CD4-positive, alpha-beta T cell treated with Interferon alpha-2 for 1 hour (primary cell): ENCODE measurements around the gene DOP1B.
"Not testable (repeated sequence)": the region's sequence is repeated elsewhere in the genome, so short reads cannot be mapped to it uniquely, and the experiment has no call there.

Experiments used
- DNase-seq, 2 donors: peaks; one replicate each; pipeline ENCODE4 v3.0.0-alpha.2; 2020 to 2022

The DOP1B gene

GRCh38 chr21:36175771-36176565, 19.3 kb downstream of the DOP1B start:
- DNase-seq: peak in 1 of 2 donors; percentile 17

DNA sequence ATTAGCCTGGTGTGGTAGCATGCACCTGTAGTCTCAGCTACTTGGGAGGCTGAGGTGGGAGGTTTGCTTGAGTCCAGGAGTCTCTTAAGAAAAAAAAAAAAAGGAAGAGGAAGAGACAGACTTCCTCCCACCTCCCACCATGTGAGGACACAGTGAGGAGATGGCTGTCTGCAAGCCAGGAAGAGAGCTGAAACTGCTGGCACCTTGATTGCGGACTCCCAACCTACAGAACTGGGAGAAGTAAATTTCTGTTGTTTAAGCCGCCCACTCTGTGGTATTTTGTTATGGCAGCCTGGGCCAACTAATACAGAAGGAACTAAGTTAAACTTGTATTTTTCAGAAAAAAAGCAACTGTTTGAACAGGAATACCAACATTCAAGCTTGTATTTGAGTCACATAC, 21.7 kb downstream of the DOP1B start:
- no peak for DNase-seq

- no peak for DNase-seq
These were observed 22.5 kb downstream of the DOP1B start for GRCh38 chr21:36179145-36179544.

GRCh38 chr21:36180963-36181362, 24.3 kb downstream of the DOP1B start:
- DNase-seq: no peak

DNA sequence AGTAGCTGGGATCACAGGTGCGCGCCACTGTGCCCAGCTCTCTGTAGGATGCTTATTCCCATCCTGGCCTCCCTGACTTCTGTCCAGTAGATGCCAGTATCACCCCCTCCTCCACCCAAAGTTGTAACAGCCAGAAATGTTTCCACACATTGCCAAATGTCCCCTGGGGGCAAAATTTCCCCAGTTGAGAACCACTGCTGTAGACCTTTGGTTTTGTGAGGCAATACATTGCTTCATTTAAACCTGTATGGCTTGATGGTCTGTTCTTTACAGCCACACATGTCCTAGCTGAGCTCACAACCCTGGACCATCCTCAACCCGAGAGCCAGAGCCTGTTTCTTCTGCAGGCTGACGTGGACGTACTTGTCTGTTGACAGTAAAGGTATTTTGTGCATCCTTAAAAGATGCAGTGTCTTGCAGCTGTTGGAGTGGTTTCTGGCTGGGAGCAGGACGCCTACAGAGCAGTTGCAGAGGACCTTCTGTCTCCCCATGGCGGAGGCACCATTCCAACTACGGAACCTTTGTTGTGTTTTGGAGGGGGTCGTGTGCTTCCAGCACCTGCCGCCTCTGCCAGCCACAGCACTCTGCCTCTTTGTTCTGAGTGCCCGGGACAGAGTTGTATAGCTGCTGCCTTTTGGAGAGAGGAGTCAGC, 26.6 kb downstream of the DOP1B start:
- no peak for DNase-seq

GRCh38 chr21:36184545-36184944, 27.9 kb downstream of the DOP1B start:
- no peak for DNase-seq

DNA sequence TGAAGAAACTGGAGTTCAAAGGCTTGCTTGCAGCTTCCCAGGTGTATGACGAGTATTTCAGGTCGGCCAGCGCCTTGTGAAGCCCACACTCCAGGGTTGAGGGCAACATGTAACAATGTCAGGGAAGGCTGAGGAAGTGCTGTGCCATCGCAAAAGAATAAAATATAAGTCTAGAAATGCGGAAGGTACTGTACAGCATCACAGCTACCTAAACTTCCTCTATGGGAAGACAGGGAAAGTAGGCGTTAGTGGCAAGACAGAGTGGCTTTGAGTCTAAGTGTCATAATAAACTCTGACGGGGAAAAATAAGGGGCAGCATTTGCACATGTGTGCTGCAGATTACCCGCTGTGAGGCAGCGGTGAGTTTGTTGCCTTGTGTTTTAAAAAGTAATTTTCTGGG, 28.9 kb downstream of the DOP1B start:
- no peak for DNase-seq

DNA sequence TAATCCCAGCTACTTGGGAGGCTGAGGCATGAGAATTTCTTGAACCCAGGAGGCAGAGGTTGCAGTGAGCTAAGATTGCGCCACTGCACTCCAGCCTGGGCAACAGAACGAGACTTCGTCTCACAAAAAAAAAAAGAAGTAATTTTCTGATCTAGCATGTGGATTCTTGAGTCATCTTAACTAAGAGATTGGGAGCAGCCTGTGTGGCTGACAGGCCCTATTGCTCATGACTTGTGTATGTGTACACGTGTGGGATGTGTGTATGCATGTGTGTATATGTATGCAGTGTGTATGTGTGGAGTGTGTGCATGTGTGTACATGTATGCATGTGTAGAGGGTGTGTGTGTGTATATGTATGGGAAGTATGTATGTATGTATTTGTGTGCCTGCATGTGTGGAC, 29.5 kb downstream of the DOP1B start:
- no peak for DNase-seq

DNA sequence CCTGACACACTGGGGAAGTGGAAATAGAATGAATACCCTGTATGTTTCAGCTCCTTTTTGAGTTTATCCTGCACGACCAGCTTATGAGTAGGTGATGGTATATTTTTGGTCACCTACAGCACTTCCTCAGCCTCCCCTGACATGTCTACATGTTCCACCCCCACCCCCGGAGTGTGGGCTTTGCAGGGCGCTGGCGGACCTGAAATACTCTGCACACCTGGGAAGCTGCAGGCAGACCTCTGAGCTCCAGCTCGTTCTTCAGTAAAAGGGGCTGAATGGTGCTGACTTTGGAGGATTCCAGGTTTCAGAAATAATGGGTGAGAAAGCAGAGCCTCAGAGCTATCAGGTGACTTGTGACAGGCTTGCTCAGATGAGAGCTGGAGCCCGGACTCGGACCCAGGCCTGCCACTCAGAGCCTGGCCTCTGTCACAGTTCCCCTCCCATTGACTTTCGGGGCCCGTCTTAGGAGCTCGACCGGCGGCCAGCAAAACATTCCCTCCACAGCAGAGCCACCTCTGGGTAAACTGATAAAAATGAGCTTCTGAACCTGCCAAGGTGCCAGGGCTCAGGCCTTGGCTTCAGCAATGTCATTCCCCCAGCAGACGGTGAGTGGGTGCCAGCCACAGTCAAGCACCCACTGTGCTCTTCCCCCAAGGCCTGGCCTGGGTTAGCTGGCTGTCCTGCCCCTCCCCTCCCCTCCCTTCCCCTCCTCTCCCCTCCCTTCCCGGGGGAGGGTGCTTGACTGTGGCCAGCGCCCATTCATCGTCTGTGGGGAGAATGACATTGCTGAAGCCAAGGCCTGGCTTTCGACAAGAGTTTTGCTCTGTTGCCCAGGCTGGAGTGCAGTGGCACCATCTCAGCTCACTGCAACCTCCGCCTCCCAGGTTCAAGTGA, 30.1 kb downstream of the DOP1B start:
- no peak for DNase-seq

GRCh38 chr21:36188081-36188681, 31.6 kb downstream of the DOP1B start:
- no peak for DNase-seq

- no peak for DNase-seq
These were observed 32.3 kb downstream of the DOP1B start for GRCh38 chr21:36188937-36189336.

GRCh38 chr21:36190736-36191135, 34.1 kb downstream of the DOP1B start:
- DNase-seq: no peak

GRCh38 chr21:36193200-36193599, 36.6 kb downstream of the DOP1B start:
- no peak for DNase-seq

GRCh38 chr21:36194024-36194423, 37.4 kb downstream of the DOP1B start:
- no peak for DNase-seq

- DNase-seq: no peak
These were observed 39.0 kb downstream of the DOP1B start for GRCh38 chr21:36195613-36196012.

DNA sequence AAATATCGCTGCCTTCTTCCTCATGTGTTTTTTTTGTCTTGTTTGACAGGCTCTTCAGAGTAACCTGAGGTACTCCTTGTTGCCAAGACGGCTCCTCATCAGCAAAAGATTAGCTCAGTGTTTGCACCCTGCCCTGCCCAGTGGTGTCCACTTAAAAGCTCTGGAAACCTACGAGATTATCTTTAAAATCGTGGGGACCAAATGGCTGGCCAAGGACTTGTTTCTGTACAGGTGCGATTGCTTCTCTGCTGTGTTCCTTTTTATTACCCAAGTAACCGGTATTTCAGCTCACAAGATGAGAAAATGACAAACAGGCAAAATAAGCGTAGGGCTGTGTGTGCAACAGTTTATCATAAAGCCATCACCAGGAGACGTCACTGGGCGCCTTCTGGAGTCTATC, 42.4 kb downstream of the DOP1B start:
- no peak for DNase-seq

DNA sequence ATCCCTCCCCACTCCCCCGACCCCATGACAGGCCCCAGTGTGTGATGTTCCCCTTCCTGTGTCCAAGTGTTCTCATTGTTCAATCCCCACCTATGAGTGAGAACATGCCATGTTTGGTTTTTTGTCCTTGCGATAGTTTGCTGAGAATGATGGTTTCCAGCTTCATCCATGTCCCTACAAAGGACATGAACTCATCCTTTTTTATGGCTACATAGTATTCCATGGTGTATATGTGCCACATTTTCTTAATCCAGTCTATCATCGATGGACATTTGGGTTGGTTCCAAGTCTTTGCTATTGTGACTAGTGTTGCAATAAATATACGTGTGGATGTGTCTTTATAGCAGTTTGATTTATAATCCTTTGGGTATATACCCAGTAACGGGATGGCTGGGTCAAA, 43.0 kb downstream of the DOP1B start:
- not testable (repeated sequence) for DNase-seq

GRCh38 chr21:36200081-36200561, 43.5 kb downstream of the DOP1B start:
- no peak for DNase-seq

GRCh38 chr21:36202726-36203602, 46.3 kb downstream of the DOP1B start:
- no peak for DNase-seq

GRCh38 chr21:36203603-36203889, 46.9 kb downstream of the DOP1B start:
- DNase-seq: no peak

DNA sequence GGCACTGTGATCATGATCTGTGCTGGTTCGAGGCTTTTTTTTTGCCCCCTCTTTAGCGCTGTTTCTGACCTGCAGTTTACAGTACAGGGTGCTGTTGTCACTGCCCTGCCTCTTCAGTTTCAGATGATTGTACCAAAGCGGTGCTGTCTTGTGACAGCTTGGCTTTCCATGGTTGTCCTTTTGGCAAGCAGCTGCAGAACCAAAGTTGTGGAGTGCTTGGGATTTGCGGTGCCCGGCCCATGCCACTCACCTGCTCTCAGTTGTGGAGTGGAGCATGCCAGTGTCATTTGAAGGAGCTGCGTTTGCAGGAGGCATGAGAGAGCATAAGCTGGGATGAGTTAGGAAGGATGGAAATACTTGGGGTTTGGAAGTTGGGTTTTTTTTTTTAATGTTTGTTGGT, 48.4 kb downstream of the DOP1B start:
- no peak for DNase-seq

- DNase-seq: no peak
These were observed 49.3 kb downstream of the DOP1B start for GRCh38 chr21:36205962-36206361.
